ENCODE results near the gene AGL. TPM values are rescaled to one million over a fixed set of nuclear protein-coding genes. Genes with fewer than 3 reads are reported as not detected.

Gene AGL
- total RNA-seq, 1 experiment from 2014 or later = 12.7 TPM

- H3K36me3 ChIP-seq (ENCODE audit: insufficient read depth, low read length, poor library complexity, severe bottlenecking) = no peaks in the 10 kb centered on the region
- ChIA-PET CTCF (interaction anchor here (0.6 kb wide), 1 partner anchor 43 kb away, joined by 7 read pairs; no protein-coding TSS in a partner anchor), POLR2A (ENCODE audit: low non-redundant PET) (no interaction called here)
- TF ChIP-seq EZH2 (IDR thresholded peaks at IDR 0.05; ENCODE audit: borderline replicate concordance, low read depth, low read length, poor library complexity, severe bottlenecking) (no peak), CTCF (conservative IDR thresholded peaks at IDR 0.05; ENCODE audit: low read depth, low read length) (no peak)
- H3K9me3 ChIP-seq (ENCODE audit: low read depth, low read length, poor library complexity, severe bottlenecking) = no peaks in the 10 kb centered on the region
- no peaks in the 10 kb centered on the region for H3K27me3 ChIP-seq (replicated peaks; ENCODE audit: insufficient read depth, low read depth, low read length, poor library complexity)
- no TSS peak for BruUV-seq (replicated peaks)
- H3K27ac ChIP-seq (ENCODE audit: low read depth, low read length, poor library complexity, severe bottlenecking) = no peak overlapping the region
- no peak for DNase-seq (ENCODE audit: low spot score)
- H3K4me3 ChIP-seq (ENCODE audit: low read depth, low read length, poor library complexity, severe bottlenecking) = no peak overlapping the region
- H3K4me1 ChIP-seq (ENCODE audit: insufficient read depth, low read length, poor library complexity, severe bottlenecking) = no peaks in the 10 kb centered on the region
- intact Hi-C loops (cut with micrococcal nuclease; ENCODE audit: unreplicated experiment) = no loop called here
These were observed 84.6 kb downstream of the AGL start for GRCh38 chr1:99934801-99935200.

GRCh38 chr1:99935534-99935933 lies 85.4 kb downstream of the AGL start:
- ChIA-PET CTCF (interaction anchor here (0.6 kb wide), 1 partner anchor 42 kb away, joined by 7 read pairs; no protein-coding TSS in a partner anchor), POLR2A (ENCODE audit: low non-redundant PET) (no interaction called here)
- Histone ChIP-seq H3K4me3 (ENCODE audit: low read depth, low read length, poor library complexity, severe bottlenecking) (no peak overlapping the region), H3K27me3 (replicated peaks; ENCODE audit: insufficient read depth, low read depth, low read length, poor library complexity) (no peaks in the 10 kb centered on the region), H3K9me3 (ENCODE audit: low read depth, low read length, poor library complexity, severe bottlenecking) (no peaks in the 10 kb centered on the region), H3K27ac (ENCODE audit: low read depth, low read length, poor library complexity, severe bottlenecking) (no peak overlapping the region), H3K36me3 (ENCODE audit: insufficient read depth, low read length, poor library complexity, severe bottlenecking) (no peaks in the 10 kb centered on the region), H3K4me1 (ENCODE audit: insufficient read depth, low read length, poor library complexity, severe bottlenecking) (no peaks in the 10 kb centered on the region)
- BruUV-seq (replicated peaks) = no TSS peak
- TF ChIP-seq CTCF (conservative IDR thresholded peaks at IDR 0.05; ENCODE audit: low read depth, low read length) (no peak), EZH2 (IDR thresholded peaks at IDR 0.05; ENCODE audit: borderline replicate concordance, low read depth, low read length, poor library complexity, severe bottlenecking) (no peak)
- intact Hi-C loops (cut with micrococcal nuclease; ENCODE audit: unreplicated experiment) = no loop called here
- no peak for DNase-seq (ENCODE audit: low spot score)

GRCh38 chr1:99936071-99936470 lies 85.9 kb downstream of the AGL start:
- H3K4me1 ChIP-seq (ENCODE audit: insufficient read depth, low read length, poor library complexity, severe bottlenecking) = no peaks in the 10 kb centered on the region
- TF ChIP-seq EZH2 (IDR thresholded peaks at IDR 0.05; ENCODE audit: borderline replicate concordance, low read depth, low read length, poor library complexity, severe bottlenecking) = no peak
- TF ChIP-seq CTCF (conservative IDR thresholded peaks at IDR 0.05; ENCODE audit: low read depth, low read length) = no peak
- BruUV-seq (replicated peaks) = no TSS peak
- intact Hi-C loops (cut with micrococcal nuclease; ENCODE audit: unreplicated experiment) = no loop called here
- no peak for DNase-seq (ENCODE audit: low spot score)
- no peaks in the 10 kb centered on the region for H3K9me3 ChIP-seq (ENCODE audit: low read depth, low read length, poor library complexity, severe bottlenecking)
- POLR2A ChIA-PET (ENCODE audit: low non-redundant PET) = no interaction called here
- H3K27me3 ChIP-seq (replicated peaks; ENCODE audit: insufficient read depth, low read depth, low read length, poor library complexity) = no peaks in the 10 kb centered on the region
- H3K4me3 ChIP-seq (ENCODE audit: low read depth, low read length, poor library complexity, severe bottlenecking) = no peak overlapping the region
- CTCF ChIA-PET = no interaction called here
- H3K27ac ChIP-seq (ENCODE audit: low read depth, low read length, poor library complexity, severe bottlenecking) = no peak overlapping the region
- no peaks in the 10 kb centered on the region for H3K36me3 ChIP-seq (ENCODE audit: insufficient read depth, low read length, poor library complexity, severe bottlenecking)
